A549 treated with ZK216348 at 1 μM for 4 hours (cell line): ENCODE data around the gene SRSF2. TPM values are rescaled to one million over a fixed set of nuclear protein-coding genes. Genes with fewer than 3 reads are reported as not detected.

Experiments
- total RNA-seq: library from RNA; stranded (reverse); fragments of 200-300 nt; extraction: Qiagen RNA extraction; gene quantifications from 5 replicates; pipeline ENCODE4 v1.2.3, GENCODE V29; 2022; ENCODE audit warnings: low read depth

Gene SRSF2, protein sequence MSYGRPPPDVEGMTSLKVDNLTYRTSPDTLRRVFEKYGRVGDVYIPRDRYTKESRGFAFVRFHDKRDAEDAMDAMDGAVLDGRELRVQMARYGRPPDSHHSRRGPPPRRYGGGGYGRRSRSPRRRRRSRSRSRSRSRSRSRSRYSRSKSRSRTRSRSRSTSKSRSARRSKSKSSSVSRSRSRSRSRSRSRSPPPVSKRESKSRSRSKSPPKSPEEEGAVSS
- total RNA-seq = 368 to 476 TPM (median 454 TPM) in 5 replicates

DNA sequence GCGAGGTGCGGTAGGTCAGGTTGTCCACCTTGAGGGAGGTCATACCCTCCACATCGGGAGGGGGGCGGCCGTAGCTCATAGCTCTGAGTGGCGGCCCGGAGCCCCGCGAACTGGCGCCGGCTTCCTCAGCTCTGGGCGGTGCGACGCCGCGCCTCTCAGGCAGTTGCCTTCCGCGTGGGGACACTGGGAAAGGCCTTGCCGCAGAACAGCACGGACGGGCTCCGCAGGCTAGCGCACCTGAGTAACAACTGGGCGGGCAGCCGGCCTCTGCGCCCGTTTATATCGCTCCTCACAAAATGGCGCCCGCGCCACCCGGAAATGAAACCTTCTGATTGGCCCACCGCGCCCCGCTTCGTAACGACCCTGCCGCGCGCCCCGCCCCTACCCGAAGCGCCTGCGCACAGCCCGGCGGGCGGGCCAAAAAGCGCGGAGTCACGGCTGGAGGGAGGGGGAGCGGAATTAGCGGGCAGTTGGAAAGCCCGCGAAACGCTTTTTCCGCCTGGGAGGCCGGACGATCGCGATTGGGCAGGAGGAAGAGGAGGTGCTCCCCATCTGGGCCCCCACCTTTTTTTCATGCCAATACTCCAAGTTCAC lies at the start of gene SRSF2:
TSS of gene SRSF2 (minus strand) at position 250 of the 594 bp plus-strand sequence. CDS start at position 79, 171 bp downstream.

DNA sequence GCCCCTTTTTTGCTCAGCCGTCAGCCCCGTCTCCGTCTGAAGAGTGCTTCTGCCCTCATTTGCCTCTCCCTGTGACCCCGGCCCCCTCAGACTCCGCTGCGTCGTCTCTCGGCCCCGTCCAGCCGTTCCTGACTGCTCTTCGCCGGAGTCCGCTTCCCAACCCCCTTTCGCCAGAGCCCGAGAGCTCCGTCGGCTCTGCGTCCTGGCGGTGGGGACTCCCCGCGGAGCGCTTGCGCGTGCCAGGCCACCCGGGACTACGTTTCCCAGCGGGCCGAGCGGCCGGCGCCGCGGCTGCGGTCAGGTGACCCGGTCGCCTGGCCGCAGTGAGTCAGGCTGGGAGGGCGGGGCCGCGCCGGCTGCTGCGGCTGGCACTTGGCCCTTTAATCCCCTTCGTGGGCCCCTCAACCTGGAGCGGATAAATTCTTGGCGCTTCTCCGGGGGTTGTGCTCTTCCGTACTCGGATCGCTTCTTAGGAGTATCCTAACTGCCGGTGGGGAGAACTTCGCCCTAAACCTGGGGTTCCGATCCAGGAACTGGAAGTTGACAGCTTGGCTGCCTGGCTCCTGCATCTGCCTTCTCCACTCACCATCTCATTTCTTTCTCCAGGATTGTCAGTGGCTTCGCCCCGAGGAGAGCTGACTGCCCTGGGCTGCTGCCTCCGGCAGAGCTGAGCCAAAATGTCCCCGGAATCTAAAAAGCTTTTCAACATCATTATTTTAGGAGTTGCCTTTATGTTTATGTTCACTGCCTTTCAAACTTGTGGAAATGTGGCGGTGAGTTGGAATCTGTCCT lies 741 bp upstream of the SRSF2 start, which contains the start of gene MFSD11:
TSS of gene MFSD11 (plus strand) at position 444 of the 792 bp plus-strand sequence. CDS start at position 678, 234 bp downstream.

GRCh38 chr17:76726776-76727718 lies 10.1 kb downstream of the SRSF2 start, which contains the start of gene METTL23:
Gene METTL23, plus strand, starts transcription at chr17:76726839. Its CDS starts 2,872 bp downstream, at chr17:76729711.

GRCh38 chr17:76726231-76726775 lies 10.8 kb downstream of the SRSF2 start, which contains the start of gene JMJD6:
Gene JMJD6, minus strand, starts transcription at chr17:76726606. Its CDS starts 131 bp downstream, at chr17:76726475.

GRCh38 chr17:76710863-76711611 lies 26.1 kb downstream of the SRSF2 start, which contains the start of gene MXRA7:
Gene MXRA7, minus strand, starts transcription at chr17:76710965. Its CDS starts 19 bp downstream, at chr17:76710946.

Other genes starting within 250 kb of the SRSF2 start
- 38.4 to 72.8 TPM (median 67.5 TPM) in 5 replicates for gene RHBDF2, start 235.9 kb downstream of the SRSF2 start, total RNA-seq
- gene CYGB, start 199.6 kb downstream of the SRSF2 start, total RNA-seq = 0.81 to 1.4 TPM (median 1.1 TPM) in 5 replicates
- gene PRCD, start 197.3 kb downstream of the SRSF2 start, total RNA-seq = not detected in 5 replicates
- 0.21 to 0.98 TPM (median 0.60 TPM) in 5 replicates for gene ST6GALNAC2, start 151.5 kb downstream of the SRSF2 start, total RNA-seq
- 0.27 to 0.60 TPM in 2 of 5 replicates, not detected in the others for gene ST6GALNAC1, start 93.6 kb downstream of the SRSF2 start, total RNA-seq
- 55.2 to 98.1 TPM (median 62.8 TPM) in 5 replicates for gene MXRA7, start 26.4 kb downstream of the SRSF2 start, total RNA-seq
- 77.4 to 84.0 TPM (median 81.2 TPM) in 5 replicates for gene JMJD6, start 10.7 kb downstream of the SRSF2 start, total RNA-seq
- 55.9 to 69.1 TPM (median 60.4 TPM) in 5 replicates for gene METTL23, start 10.5 kb downstream of the SRSF2 start, total RNA-seq
- gene MFSD11, start 788 bp upstream of the SRSF2 start, total RNA-seq = 19.9 to 21.8 TPM (median 21.0 TPM) in 5 replicates
- gene MGAT5B, start 131.1 kb upstream of the SRSF2 start, total RNA-seq = 13.1 to 25.1 TPM (median 22.7 TPM) in 5 replicates